Kidney (tissue), 11 donors: ENCODE measurements around the gene CCDC146. TPM values are rescaled to one million over a fixed set of nuclear protein-coding genes. Genes with fewer than 3 reads are reported as not detected.
"Not testable (repeated sequence)": the region's sequence is repeated elsewhere in the genome, so short reads cannot be mapped to it uniquely, and the experiment has no call there.

Experiments
- DNase-seq, 5 donors: peaks; one replicate each; pipeline ENCODE4 v3.0.0-alpha.2; 2013 to 2020
- FAIRE-seq: peaks from 2 replicates; lab custom pipeline; 2012; peaks lifted over from hg19 to GRCh38; lab: Jason Lieb, UNC
- H3K27ac ChIP-seq, 2 donors: one replicate each; pipeline ENCODE4 v1.7.0; 2013; ENCODE audit warnings: low read depth in 2 of 2, low read length in 2 of 2, inconsistent platforms in 1 of 2
- H3K27me3 ChIP-seq: one replicate; pipeline ENCODE4 v1.7.1; 2013; ENCODE audit warnings: low read length, inconsistent platforms; ENCODE audit not compliant: control insufficient read depth, insufficient read depth
- H3K36me3 ChIP-seq, 3 donors: one replicate each; pipeline versions ENCODE4 v1.7.0 to v1.7.1; 2013; ENCODE audit warnings: low read length in 3 of 3, control low read depth in 1 of 3, inconsistent platforms in 1 of 3; ENCODE audit not compliant: insufficient read depth in 3 of 3, control insufficient read depth in 2 of 3
- H3K4me1 ChIP-seq, 3 donors: one replicate each; pipeline versions ENCODE4 v1.7.0 to v1.7.1; 2013; ENCODE audit warnings: low read length in 3 of 3, inconsistent platforms in 1 of 3, low read depth in 1 of 3; ENCODE audit not compliant: control insufficient read depth in 2 of 3, insufficient read depth in 2 of 3
- H3K4me3 ChIP-seq, 3 donors: one replicate each; pipeline versions ENCODE4 v1.7.0 to v1.8.1; 2013; ENCODE audit warnings: low read length in 3 of 3, control low read depth in 1 of 3, inconsistent platforms in 1 of 3
- H3K9ac ChIP-seq, 3 donors: one replicate each; pipeline versions ENCODE4 v1.7.0 to v1.7.1; 2013; ENCODE audit warnings: low read length in 3 of 3, control low read depth in 1 of 3, inconsistent platforms in 1 of 3
- H3K9me3 ChIP-seq, 3 donors: one replicate each; pipeline versions ENCODE4 v1.7.0 to v1.7.1; 2013; ENCODE audit warnings: low read length in 3 of 3, control low read depth in 1 of 3, inconsistent platforms in 1 of 3; ENCODE audit not compliant: control insufficient read depth in 2 of 3, insufficient read depth in 1 of 3
- intact Hi-C: fragments of 100-400 bp; cut with DNase I; formaldehyde crosslinking; loops from one replicate; pipeline ENCODE4 v1.11.1; 2022
- polyA plus RNA-seq: library from polyadenylated mRNA; stranded (reverse); fragments of 350-450 nt; fragmentation: Illumina TruSeq; extraction: RNeasy Lipid Tissue Mini Kit (QIAGEN cat#74804); gene quantifications from one replicate; pipeline ENCODE4 v1.2.3, GENCODE V29; 2014; ENCODE audit warnings: low read depth, low replicate concordance; ENCODE audit not compliant: insufficient read depth
- total RNA-seq: library from RNA; stranded (reverse); fragmentation: NEBNext Ultra II Directional; extraction: Animal tissue kit (Norgen Biotek cat#: 25700); gene quantifications from one replicate; pipeline ENCODE4 v1.2.1, GENCODE V29; 2021
- donor health status: control.
- donor health status: control.
- donor health status: DM: yes; HTN: yes; CAD: no.
- donor health status: Normal renal cell carcinoma (clear cell type).

Gene CCDC146
- total and polyA plus RNA-seq, 2 donors from 2014 or later: 8.8 to 15.4 TPM

DNA sequence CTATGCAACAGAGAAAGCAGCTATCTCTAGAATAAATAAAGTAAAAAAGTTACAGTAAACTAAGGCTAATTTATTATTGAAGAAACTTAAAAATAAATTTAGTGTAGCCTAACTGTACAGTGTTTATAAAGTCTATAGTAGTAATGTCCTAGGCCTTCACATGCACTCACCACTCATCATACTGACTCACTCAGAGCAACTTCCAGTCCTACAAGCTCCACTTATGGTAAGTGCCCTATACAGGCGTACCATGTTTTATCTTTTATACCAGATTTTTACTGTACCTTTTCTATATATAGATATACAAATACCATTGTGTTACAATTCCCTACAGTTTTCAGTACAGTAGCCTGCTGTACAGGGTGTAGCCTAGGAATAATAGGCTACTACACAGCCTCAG is 40.2 kb upstream of the CCDC146 start:
- FAIRE-seq, H3K27ac ChIP-seq, H3K27me3 ChIP-seq, intact Hi-C loops, H3K9ac ChIP-seq, H3K36me3 ChIP-seq, H3K4me1 ChIP-seq, DNase-seq, H3K9me3 ChIP-seq, H3K4me3 ChIP-seq: not testable (repeated sequence)

DNA sequence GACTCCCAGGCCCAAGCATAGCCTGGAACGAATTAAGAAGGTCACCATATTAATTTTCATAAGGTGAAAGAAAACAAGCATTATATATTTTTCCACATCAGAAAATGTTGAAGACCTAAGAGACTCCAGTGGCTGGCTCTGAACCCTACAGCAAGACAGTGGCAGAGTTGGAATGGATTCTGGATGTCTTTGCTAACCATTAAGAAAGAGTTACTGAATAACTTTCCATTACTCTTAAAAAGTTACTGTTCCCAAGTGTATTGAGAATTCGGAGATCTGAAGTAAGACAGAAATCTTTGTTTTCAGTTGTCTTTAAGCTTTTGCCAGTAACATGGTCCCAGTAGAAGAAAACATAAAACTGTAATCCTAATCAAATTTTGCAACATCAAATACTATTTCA is 30.1 kb upstream of the CCDC146 start:
- intact Hi-C loops, H3K36me3 ChIP-seq, H3K27ac ChIP-seq, H3K4me1 ChIP-seq, H3K27me3 ChIP-seq, H3K4me3 ChIP-seq, H3K9me3 ChIP-seq, H3K9ac ChIP-seq: not testable (repeated sequence)
- DNase-seq: peak in 1 of 5 donors; percentile 19
- FAIRE-seq: peak; percentile 90

DNA sequence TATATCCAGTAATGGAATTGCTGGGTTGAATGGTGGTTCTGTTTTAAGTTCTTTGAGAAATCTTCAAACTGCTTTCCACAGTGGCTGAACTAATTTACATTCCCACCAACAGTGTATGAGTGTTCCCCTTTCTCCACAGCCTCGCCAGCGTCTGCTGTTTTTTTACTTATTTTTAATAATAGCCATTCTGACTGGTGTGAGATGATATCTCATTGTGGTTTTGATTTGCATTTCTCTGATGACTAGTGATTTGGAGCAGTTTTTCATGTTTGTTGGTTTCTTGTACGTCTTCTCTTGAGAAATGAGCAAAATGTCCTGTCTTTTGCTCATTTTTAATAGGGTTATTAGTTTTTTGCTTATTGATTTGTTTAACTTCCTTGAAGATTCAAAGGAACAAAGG is 21.9 kb upstream of the CCDC146 start:
- H3K4me1 ChIP-seq, FAIRE-seq, H3K27ac ChIP-seq, H3K36me3 ChIP-seq, H3K9ac ChIP-seq, DNase-seq, H3K27me3 ChIP-seq, H3K9me3 ChIP-seq, intact Hi-C loops, H3K4me3 ChIP-seq: not testable (repeated sequence)

DNA sequence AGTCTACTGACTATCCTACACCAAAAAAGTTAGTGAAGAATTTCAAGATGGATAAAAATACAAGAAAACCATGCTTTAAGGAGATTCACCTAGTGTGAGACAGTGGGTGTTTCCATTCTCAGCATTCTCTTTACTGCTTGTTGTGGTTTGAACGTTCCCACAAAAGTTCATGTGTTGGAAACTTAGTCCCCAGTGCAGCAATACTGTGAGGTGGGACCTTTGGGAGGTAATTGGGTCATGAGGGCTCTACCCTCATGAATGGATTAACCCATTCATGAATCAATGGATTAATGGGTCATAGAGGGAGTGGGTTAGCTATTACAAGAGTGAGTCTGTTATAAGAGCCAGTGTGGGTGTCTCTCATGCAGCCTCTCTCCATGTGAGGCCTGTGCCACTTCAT is 21.2 kb upstream of the CCDC146 start:
- FAIRE-seq, H3K9ac ChIP-seq, intact Hi-C loops, H3K27me3 ChIP-seq, H3K36me3 ChIP-seq, H3K9me3 ChIP-seq, DNase-seq, H3K27ac ChIP-seq, H3K4me3 ChIP-seq, H3K4me1 ChIP-seq: not testable (repeated sequence)

DNA sequence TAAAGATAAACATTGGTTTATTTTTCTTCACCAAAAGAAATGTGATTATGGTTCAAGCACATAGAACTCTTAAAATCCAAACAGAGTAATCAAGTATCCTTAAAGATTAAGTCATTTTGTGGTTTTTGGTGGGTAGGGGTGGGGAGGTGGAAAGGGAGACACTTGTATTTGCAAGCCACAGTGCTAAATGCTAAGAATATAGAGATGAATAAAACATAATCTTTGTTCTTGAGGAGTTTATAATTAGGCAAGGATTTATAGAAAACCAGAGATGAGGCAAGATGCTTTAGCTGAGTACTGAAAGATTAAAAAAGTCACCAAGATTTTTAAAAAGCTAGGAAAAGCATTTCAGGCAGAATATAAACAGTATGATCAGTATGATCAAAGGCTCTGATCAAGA is 19.7 kb upstream of the CCDC146 start:
- intact Hi-C loops, H3K9me3 ChIP-seq, H3K9ac ChIP-seq, H3K4me1 ChIP-seq, H3K36me3 ChIP-seq, FAIRE-seq, H3K27ac ChIP-seq, H3K4me3 ChIP-seq, H3K27me3 ChIP-seq, DNase-seq: not testable (repeated sequence)

DNA sequence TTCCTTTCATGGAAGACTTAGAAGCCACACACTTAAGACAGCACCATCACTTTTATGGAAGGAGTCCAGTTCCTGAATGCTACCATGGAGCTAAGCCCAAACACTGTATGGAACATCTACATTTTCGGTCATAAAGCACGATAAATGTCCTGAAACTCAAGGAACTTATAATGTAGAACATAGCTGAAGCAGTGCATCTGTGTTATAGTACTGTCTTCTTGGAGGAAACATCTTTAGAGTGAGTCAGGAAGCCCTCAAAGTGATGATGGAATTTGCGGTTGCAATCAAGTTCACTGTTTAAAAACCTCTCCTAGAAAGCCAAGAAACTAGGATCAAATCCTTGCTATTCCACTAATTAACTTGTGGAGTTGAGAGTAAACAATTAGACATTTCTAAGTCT is 16.5 kb upstream of the CCDC146 start:
- H3K9me3 ChIP-seq, H3K4me3 ChIP-seq, H3K4me1 ChIP-seq, DNase-seq, H3K27ac ChIP-seq, H3K27me3 ChIP-seq, H3K9ac ChIP-seq, H3K36me3 ChIP-seq, intact Hi-C loops, FAIRE-seq: not testable (repeated sequence)

DNA sequence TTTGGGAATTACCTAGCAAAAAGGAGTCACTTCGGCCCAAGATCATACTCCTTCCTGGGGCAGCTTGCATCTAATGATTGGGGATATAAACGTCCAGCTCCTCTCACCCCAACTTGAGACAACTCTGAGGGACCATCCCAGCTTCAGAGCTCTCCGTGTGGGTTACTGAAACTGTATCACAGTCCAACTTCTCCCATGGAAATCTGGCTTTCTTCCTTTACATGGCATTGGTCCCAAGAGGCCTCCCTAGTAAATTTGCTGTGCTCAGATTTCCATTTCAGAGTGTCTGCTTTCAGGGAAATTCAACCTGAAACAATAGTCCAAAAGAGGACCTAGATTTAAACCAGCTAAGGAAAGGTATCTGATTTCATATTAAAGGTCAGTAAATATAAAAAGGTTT is 14.8 kb upstream of the CCDC146 start:
- H3K4me3 ChIP-seq, DNase-seq, H3K4me1 ChIP-seq, intact Hi-C loops, H3K27ac ChIP-seq, H3K9me3 ChIP-seq, FAIRE-seq, H3K27me3 ChIP-seq, H3K36me3 ChIP-seq, H3K9ac ChIP-seq: not testable (repeated sequence)

DNA sequence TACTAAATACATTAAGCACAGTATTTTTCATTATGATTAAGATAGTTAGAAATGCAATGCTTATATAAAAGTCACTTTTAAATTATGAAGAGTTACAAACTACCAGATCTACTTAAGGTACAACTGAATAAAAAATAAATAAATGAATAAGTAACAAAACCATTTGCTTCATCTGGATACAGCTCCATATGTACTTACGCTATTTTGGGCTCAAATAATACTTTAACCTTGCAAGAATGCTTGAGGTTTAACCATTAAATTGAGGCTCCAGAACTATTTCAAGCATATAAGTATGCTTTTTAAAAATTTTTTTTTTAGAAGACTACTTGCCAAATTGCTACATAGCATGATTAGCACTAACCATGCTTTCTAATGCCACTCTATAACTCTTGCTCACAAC is 14.1 kb upstream of the CCDC146 start:
- FAIRE-seq, H3K9me3 ChIP-seq, DNase-seq: not testable (repeated sequence)

More for the DNA sequence above, 14.1 kb upstream of the CCDC146 start:
- H3K27me3 ChIP-seq, H3K4me1 ChIP-seq, H3K9ac ChIP-seq, H3K27ac ChIP-seq, H3K36me3 ChIP-seq, intact Hi-C loops, H3K4me3 ChIP-seq: not testable (repeated sequence)
